NCI-H526 (cell line): Measurements from ENCODE around the gene LOXL3.
"Not testable (repeated sequence)": the region's sequence is repeated elsewhere in the genome, so short reads cannot be mapped to it uniquely, and the experiment has no call there.

Experiments
- DNase-seq, 2 experiments: peaks; one replicate each; lab custom pipeline; 2025; lab: John Stamatoyannopoulos, UW

Gene LOXL3

GRCh38 chr2:74572178-74572925, 18.6 kb upstream of the LOXL3 start:
- no peak for DNase-seq

GRCh38 chr2:74571058-74571457, 17.3 kb upstream of the LOXL3 start:
- no peak for DNase-seq

GRCh38 chr2:74569686-74570085, 15.9 kb upstream of the LOXL3 start:
- DNase-seq, result no peak

- DNase-seq, result no peak
Measured at GRCh38 chr2:74567881-74568280, 14.1 kb upstream of the LOXL3 start.

- DNase-seq, result no peak
Measured at GRCh38 chr2:74566754-74567085, 13.0 kb upstream of the LOXL3 start.

GRCh38 chr2:74566076-74566753, 12.5 kb upstream of the LOXL3 start:
- no peak for DNase-seq

- DNase-seq, result no peak
Measured at GRCh38 chr2:74564222-74564621, 10.5 kb upstream of the LOXL3 start.

GRCh38 chr2:74562126-74562775, 8.5 kb upstream of the LOXL3 start:
- DNase-seq, result no peak

GRCh38 chr2:74561022-74561421, 7.3 kb upstream of the LOXL3 start:
- not testable (repeated sequence) for DNase-seq

GRCh38 chr2:74560591-74560990, 6.8 kb upstream of the LOXL3 start:
- no peak for DNase-seq

- peak; percentile 21 to 39 for DNase-seq
Measured at GRCh38 chr2:74559912-74560311, 6.2 kb upstream of the LOXL3 start.

- DNase-seq, result no peak
Measured at GRCh38 chr2:74558284-74559230, 4.8 kb upstream of the LOXL3 start.

GRCh38 chr2:74556831-74557370, 3.2 kb upstream of the LOXL3 start:
- no peak for DNase-seq

GRCh38 chr2:74556159-74556558, 2.4 kb upstream of the LOXL3 start:
- DNase-seq, result no peak

- DNase-seq, result no peak
Measured at GRCh38 chr2:74555610-74556103, 1.9 kb upstream of the LOXL3 start.

GRCh38 chr2:74554820-74555531, 1.2 kb upstream of the LOXL3 start:
- peak; percentile 45 to 77 for DNase-seq

GRCh38 chr2:74552914-74553811, 579 bp downstream of the LOXL3 start:
- peak in 1 of 2 experiments; percentile 25 for DNase-seq

GRCh38 chr2:74551942-74552913, 1.5 kb downstream of the LOXL3 start:
- DNase-seq, result no peak

GRCh38 chr2:74551530-74551929, 2.2 kb downstream of the LOXL3 start:
- no peak for DNase-seq
